GM18498 (cell line): ENCODE results near the gene TRMT11.
A peak's percentile ranks its signal among the peaks of the same experiment; 100 is the strongest.
"Not testable (repeated sequence)": the region's sequence is repeated elsewhere in the genome, so short reads cannot be mapped to it uniquely, and the experiment has no call there.

Source experiments
- ATAC-seq: cut with Tn5 transposase; IDR thresholded peaks from one replicate; pipeline ENCODE4 v1.9.1; 2021; ENCODE audit warnings: mild to moderate bottlenecking, moderate library complexity; ENCODE audit not compliant: unreplicated experiment

The TRMT11 gene

GRCh38 chr6:125991653-125992052, 5.3 kb downstream of the TRMT11 start:
- no peak for ATAC-seq

- ATAC-seq, result no peak
Observed at GRCh38 chr6:125994670-125995488, 8.5 kb downstream of the TRMT11 start.

GRCh38 chr6:125995972-125996580, 9.7 kb downstream of the TRMT11 start:
- ATAC-seq, result peak; percentile 97

- no peak for ATAC-seq
Observed at GRCh38 chr6:126002755-126003679, 16.7 kb downstream of the TRMT11 start.

GRCh38 chr6:126007800-126008199, 21.5 kb downstream of the TRMT11 start:
- no peak for ATAC-seq

GRCh38 chr6:126010040-126010439, 23.7 kb downstream of the TRMT11 start:
- no peak for ATAC-seq

GRCh38 chr6:126015863-126016262, 29.5 kb downstream of the TRMT11 start:
- ATAC-seq, result no peak

- ATAC-seq, result no peak
Observed at GRCh38 chr6:126016591-126016990, 30.3 kb downstream of the TRMT11 start.

GRCh38 chr6:126017668-126018067, 31.3 kb downstream of the TRMT11 start:
- no peak for ATAC-seq

- ATAC-seq, result no peak
Observed at GRCh38 chr6:126020305-126021050, 34.1 kb downstream of the TRMT11 start.

- not testable (repeated sequence) for ATAC-seq
Observed at GRCh38 chr6:126023474-126023873, 37.1 kb downstream of the TRMT11 start.

GRCh38 chr6:126026001-126026400, 39.7 kb downstream of the TRMT11 start:
- ATAC-seq, result no peak

GRCh38 chr6:126027601-126028000, 41.3 kb downstream of the TRMT11 start:
- no peak for ATAC-seq

GRCh38 chr6:126030045-126030444, 43.7 kb downstream of the TRMT11 start:
- no peak for ATAC-seq

GRCh38 chr6:126033696-126034095, 47.4 kb downstream of the TRMT11 start:
- ATAC-seq, result peak; percentile 85

- no peak for ATAC-seq
Observed at GRCh38 chr6:126034656-126035055, 48.3 kb downstream of the TRMT11 start.

- no peak for ATAC-seq
Observed at GRCh38 chr6:126035764-126036163, 49.4 kb downstream of the TRMT11 start.

GRCh38 chr6:126038234-126038633, 51.9 kb downstream of the TRMT11 start:
- ATAC-seq, result no peak

GRCh38 chr6:126039284-126039683, 52.9 kb downstream of the TRMT11 start:
- ATAC-seq, result no peak

- ATAC-seq, result no peak
Observed at GRCh38 chr6:126040394-126040793, 54.1 kb downstream of the TRMT11 start.

- ATAC-seq, result no peak
Observed at GRCh38 chr6:126040826-126041225, 54.5 kb downstream of the TRMT11 start.
